ENCODE results near the gene MOB3C. TPM values are rescaled to one million over a fixed set of nuclear protein-coding genes. Genes with fewer than 3 reads are reported as not detected.
A peak's percentile ranks its signal among the peaks of the same experiment; 100 is the strongest.

MOB3C gene
- total RNA-seq, 1 donor from 2014 or later: 8.9 TPM

- DNase-seq: no peak
Measured at GRCh38 chr1:46571691-46572225, 44.9 kb downstream of the MOB3C start.

DNA sequence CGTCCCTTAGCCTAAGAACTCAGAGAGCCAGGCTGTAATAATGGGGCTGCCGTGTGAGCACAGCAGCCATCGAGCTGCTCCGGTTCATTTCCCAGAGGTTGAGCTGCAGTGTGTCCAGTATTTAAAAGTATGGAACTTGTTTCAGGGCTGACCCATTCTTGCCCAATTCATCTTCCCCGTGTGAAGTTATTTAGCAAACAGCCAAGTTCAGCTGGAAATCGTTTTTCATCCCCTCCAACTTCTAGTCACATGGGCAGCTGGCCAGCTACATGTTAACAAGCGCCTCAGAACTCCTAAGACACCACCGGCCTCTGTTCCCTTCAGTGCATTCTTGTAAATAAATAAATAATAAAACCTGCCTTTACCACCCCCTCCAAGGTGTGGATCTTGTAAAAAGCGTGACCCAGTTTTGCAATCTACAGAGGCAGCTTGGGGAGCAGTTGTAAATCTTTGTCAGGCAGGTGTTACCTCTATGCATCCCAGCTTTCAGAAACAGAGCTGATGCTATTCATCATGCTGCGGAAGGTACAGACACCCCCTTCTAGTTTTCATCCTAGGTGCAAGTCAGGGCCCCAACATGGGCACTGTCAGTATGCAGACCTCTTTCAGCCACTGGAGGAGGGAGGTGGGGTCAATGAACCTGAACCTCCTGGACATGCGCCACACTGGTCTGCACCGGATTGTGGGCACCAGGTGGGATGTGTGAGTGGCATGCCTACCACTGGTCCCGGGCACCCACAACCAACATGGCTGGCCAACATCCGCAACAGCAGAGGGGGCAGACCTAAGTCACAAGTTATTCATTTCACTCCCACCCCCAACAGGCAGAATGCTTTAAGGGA, 46.5 kb downstream of the MOB3C start:
- no peak for DNase-seq

DNA sequence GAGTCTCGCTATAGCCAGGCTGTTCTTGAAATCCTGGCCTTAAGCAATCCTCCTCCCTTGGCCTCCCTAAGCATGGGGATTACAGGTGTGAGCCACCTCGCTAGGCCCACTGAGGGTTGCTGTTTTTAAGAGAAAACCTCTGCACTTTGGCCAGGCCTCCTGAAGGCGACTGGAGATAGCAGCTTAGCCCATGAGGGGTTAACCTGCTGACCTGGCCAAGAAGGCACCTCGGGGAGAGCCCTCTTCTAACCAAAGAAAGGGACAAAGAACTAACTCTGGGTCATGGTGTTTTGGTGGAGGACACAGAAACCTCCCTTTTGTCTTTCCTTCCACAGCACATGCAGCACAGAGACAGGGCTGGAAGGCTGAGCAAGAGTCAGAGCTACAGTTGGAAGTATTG, 47.5 kb downstream of the MOB3C start:
- DNase-seq: no peak

GRCh38 chr1:46568461-46568891, 48.1 kb downstream of the MOB3C start:
- DNase-seq: peak; percentile 53

GRCh38 chr1:46563341-46563740, 53.3 kb downstream of the MOB3C start:
- DNase-seq: no peak

DNA sequence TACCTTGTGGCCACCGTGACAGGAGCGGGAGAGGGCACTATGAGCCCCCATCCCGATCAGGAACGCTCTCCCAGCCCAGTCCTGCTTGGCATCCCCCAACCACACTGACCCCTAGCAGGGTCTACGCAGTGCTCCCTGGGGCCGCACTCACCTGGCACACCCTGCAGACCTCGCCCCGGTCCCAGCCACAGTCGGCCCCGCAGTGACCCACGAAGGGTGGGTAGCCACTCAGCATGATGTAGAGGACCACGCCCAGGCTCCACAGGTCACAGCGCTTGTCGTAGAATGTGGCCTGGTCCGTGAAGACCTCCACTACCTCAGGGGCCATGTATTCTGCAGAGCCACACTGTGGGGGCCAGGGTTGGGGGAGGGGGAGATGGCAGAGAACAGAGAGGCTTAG, 54.1 kb downstream of the MOB3C start:
- no peak for DNase-seq

DNA sequence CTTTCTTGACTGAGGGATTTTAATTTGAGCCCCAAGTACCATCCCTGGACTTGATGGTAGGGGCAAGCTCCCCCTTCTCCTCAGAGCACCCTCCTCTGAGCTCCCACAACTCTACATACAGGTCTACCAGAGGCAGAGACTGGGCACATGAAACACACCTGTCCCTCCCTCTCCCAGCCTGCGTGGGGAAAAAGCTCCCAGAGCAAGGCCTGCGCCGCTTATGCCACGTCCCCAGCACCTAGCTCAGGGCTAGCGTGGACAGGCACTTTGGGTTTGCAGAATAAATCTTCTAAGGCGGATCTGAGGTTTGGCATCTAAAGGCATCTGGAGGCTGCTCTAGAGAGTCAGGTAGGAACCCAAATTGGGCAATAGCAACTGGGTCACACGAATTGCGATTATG, 57.6 kb downstream of the MOB3C start:
- no peak for DNase-seq

DNA sequence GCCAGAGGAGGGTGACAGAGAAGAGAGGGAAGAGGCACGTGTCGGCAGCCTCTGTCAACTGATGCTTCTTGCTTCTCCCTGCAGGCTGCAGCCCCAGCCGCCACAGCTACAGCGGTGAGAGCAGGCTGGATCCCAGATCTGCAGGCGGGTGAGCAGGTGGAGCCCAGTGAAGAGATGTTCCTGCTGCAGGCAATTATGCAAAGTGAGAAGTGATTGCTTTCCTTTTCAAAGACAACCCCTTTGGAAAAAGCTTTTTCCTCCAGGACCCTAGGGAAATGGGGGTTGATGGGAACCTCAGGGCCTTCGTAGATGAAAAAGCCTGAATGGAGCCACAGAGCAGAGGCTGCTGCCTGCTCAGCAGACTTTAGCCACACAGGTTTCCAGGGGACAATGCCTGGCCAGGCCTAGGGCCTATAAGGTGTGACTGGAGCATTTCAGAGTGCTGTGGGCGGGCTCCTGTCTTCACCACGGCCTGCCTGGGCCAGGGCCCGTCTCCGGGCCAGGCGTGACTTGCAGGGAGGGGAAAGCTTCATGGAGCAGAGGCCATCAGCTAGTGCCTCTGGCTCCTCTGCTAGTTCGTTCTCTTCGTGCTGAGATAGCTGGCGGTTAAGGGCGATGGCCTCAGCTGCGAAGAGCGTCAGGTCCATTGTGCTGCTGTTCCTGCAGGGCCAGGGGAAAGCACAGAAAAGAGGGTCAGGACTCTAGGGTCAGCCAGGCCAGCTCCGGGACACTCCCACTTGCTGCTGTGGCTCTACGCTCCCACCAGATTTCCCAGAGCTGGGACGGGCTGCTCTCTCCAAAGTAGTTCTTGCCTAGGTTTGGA, 58.3 kb downstream of the MOB3C start:
- no peak for DNase-seq

Other genes with a start within 250 kb of the MOB3C start
- gene FAAH, start 222.5 kb downstream of the MOB3C start, total RNA-seq: 11.2 TPM
- gene DMBX1, start 127.0 kb downstream of the MOB3C start, total RNA-seq: not detected
- gene KNCN, start 65.2 kb downstream of the MOB3C start, total RNA-seq: not detected
- gene MKNK1, start 12.5 kb downstream of the MOB3C start, total RNA-seq: 27.0 TPM
- 30.3 TPM for gene ATPAF1, start 51.6 kb upstream of the MOB3C start, total RNA-seq
- gene TEX38, start 55.0 kb upstream of the MOB3C start, total RNA-seq: not detected
- gene EFCAB14, start 102.3 kb upstream of the MOB3C start, total RNA-seq: 62.9 TPM
- 7.4 TPM for gene CYP4B1, start 182.2 kb upstream of the MOB3C start, total RNA-seq

Measured in skin of body (tissue), 2 donors.